NCI-H128 (cell line): ENCODE data around the gene SERPINI2.
"Not testable (repeated sequence)": the region's sequence is repeated elsewhere in the genome, so short reads cannot be mapped to it uniquely, and the experiment has no call there.

Source experiments
- DNase-seq: peaks from one replicate; lab custom pipeline; 2025; ENCODE audit not compliant: unreplicated experiment; lab: John Stamatoyannopoulos, UW

Gene SERPINI2

DNA sequence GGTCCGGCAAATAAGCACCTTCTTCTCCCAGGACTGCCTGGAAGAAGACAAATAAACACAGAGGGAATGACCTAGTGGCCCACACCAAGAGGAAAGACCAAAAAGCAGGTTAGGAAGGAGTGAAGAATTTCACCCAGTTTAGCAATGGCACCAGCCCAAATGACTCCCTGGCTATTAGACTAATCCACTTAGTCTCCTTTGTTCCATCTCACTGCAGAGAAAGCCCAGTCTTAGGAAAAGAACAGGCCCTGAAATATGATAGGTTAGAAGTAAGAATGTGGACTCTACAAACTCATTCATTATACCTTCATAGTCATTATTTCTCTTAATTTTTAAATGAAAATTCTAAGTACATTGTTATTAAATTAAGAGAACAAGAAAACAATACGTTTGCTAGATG is 23.2 kb downstream of the SERPINI2 start:
- no peak for DNase-seq

DNA sequence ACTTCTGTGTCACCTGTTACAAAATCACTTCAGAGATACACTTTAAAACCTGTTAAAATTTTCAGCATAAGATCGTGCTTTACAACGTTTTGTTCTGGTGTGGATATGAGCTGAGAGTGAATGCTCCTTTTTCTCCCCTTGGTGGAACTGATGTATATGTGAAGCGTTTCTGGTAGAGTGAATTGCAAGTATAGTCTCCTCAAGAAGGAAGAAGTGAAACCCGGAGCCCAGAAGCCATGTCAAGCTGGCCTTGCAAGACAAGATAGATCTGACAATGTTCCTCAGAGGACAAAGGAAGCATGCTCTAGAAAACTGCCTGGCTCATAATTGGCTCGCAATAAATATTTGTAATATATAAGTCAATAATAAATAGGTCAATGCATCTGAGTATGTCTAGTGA is 23.6 kb downstream of the SERPINI2 start:
- DNase-seq, result no peak

DNA sequence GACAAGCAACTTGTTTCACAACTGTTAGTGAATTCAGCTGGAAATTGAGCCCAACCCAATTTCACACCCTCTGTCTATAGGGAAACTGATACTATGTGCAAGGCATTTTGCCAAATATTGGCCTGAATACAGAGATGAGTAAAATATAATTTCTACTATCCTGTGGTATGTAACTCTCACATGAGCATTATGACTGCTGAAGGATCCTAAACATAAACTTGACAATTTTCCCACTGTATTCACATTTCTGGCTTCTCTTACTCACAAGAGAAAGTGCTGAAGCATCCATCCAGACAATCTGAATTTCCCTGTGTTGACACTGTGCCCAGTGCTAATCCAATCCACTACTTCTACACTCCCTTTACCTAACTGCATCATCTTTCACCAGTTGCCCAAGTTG is 28.4 kb downstream of the SERPINI2 start:
- DNase-seq, result no peak

DNA sequence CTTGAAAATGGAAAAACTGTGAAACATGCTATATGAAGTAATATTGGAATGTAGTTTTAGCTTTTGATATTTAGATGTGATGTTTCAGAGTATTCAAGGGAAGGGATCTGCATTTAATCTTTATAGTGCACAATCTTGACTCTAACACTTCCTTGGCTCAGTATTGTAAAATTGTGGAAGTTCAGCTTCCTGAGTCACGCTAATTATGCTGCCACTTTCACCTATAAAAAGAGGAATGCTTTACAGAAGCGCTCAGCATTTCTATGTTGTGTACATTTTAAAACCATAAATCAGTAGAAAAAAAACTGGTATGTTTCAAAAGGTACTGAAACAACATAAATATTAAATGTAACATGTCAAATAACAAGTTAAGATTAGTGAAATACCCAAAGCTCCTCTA is 32.6 kb downstream of the SERPINI2 start:
- no peak for DNase-seq

DNA sequence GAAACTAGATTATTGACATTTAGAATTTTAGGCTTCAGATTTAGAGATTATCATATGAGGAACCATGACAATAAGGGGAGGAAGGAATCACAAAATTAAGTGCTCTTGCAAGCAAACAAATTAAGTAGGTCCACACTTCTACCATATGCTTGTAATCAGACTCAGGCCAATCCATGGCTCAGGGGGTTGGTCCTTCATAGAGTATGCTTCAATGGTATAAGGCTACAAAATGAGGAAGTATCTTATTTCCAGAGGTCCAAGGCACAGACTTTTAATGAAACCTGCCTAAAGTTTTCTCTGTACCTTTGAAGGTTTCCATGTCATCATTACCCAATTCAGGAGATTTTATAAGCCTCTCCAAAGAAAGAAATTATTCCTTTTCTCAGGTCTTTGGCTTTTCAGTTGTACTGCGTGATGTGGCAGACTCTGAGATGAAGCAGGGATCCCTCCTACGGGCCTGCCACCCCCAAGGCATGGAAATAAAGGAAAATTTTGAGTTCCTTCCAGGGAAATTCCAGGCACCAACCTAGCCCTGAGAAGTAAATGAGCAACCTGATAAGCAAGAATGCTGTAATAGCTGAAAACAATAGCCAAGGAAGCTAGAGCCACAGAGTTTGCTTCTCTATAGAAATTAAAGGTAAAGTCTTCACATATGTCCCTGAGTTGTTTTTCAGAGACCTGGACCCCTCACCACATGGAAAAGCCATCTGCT is 36.3 kb downstream of the SERPINI2 start:
- DNase-seq, result no peak

DNA sequence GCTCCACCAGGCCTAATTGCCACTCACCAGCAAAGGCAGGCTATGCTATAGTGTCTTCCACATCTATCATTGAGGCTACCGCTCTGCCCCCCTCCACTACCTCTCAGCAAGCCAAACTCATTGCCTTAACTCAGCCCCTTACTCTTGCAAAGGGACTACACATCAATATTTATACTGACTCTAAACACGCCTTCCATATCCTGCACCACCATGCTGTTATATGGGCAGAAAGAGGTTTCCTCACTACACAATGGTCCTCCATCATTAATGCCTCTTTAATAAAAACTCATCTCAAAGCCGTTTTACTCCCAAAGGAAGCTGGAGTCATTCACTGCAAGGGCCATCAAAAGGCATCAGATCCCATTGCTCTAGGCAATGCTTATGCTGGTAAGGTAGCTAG is 46.9 kb downstream of the SERPINI2 start:
- DNase-seq, result not testable (repeated sequence)

DNA sequence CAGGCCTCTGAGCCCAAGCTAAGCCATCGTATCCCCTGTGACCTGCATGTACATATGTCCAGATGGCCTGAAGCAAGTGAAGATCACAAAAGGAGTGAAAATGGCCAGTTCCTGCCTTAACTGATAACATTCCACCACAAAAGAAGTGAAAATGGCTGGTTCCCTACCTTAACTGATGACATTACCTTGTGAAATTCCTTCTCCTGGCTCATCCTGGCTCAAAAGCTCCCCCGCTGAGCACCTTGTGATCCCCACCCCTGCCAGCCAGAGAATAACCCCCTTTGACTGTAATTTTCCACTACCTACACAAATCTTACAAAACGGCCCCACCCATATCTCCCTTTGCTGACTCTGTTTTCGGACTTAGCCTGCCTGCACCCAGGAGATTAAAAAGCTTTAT is 51.4 kb downstream of the SERPINI2 start:
- not testable (repeated sequence) for DNase-seq

DNA sequence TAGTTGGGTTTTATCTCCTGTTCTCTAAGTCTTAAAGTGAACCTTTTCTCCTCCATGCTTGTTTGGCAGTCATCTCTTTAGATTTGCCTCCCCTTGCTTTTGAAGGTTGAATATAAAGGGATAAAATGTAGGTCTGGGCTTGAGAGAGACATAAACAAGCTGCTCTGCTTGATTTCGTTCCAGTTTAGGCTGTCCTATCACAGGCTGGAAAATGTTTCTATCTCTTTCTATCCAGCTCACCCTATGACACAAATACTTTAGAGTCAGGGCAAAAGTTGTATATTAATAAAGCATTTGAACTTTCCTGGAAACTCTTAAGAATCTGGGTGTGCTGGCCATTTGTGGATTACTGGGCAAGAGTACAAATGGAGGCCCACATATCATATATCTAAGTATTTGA is 64.2 kb downstream of the SERPINI2 start:
- no peak for DNase-seq

DNA sequence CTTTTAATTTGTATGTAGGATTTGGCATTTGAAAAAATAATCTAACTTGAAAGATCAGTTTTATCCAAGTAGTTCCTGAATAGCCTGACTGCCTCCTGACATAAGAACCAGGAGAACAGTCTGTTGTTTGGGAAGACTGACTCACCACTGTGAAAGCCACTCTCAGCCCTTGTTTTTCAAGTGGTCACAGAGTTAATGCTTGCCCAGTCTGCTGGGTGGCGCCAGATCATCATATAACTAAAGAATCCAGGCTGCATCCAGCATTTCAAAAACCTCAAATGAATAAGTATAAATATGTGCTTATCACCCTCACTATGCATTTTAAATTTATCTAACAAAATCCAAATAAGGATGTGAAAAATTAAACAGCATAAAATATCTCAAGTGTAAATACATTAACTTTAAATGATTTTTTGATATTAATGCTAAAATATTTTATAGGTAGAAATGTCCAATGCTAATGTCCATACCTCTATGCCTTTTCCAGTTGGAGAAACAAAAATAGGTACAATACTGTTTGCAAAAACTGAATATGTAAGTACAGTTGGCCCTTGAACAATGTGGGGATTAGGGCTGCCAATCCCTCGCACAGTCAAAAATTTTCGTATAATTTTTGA is 66.9 kb downstream of the SERPINI2 start:
- peak; percentile 53 for DNase-seq

DNA sequence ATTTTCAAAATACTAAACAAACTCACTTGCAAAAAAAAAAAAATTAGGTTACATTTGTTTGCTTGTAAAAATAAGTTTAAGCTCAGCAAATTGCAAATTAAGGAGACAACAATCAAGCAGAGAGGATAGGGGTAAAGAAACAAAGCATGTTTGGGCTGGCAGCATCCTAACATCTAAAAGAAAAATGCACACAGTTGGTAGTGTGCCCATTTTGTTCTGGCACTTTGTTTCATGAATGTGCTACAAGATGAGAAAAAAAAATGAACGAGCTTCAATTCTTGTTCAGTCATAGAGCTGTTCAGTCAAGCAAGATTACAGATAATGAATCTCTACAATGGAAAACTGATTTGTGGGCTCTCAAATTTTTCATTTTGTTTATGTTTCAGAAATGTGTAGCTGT is 76.0 kb downstream of the SERPINI2 start:
- no peak for DNase-seq

DNA sequence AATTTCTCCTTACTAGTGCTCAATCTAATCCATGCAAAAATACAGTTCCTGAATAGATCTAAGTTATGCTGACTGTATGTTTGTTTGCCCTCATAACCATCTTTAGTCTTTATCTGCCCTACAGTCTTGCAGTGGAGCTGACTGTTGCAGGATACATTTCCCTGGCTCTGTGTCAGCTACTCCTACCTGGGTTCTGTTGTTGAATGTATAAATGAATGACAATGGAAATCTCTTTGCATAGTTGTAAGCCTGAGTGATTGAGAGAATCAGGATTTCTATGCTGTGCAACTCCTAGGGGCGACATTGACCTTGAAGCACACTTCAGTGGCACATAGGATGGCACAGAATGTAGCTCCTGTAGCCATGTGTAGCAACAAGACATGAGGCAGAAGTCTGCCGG is 77.8 kb downstream of the SERPINI2 start:
- no peak for DNase-seq

DNA sequence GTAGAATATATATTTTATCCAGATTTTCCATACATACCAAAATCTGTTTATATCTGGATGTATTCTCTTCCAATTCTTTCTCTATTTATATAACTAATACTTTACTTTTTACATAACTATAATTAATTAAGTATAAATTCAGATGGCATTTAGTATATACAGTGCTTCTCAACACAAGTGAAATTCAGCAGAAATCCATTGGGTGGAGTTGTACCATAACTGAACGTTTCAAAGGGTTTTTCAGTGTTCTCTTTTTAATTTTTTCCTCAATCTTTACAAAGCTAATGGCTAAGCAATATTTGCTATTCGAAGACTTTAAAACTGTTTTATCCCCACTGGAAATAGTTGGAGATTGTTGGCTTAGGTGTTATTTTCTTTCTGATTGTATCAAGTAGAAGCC is 79.8 kb downstream of the SERPINI2 start:
- no peak for DNase-seq
